Parathyroid adenoma (tissue), 2 donors: ENCODE measurements around the gene PRMT6.
"Not testable (repeated sequence)": the region's sequence is repeated elsewhere in the genome, so short reads cannot be mapped to it uniquely, and the experiment has no call there.

Experiments used
- H2AFZ ChIP-seq: fragments of 300-600 bp; sonication (generic); one replicate; pipeline ENCODE4 v1.7.0; 2017; ENCODE audit warnings: antibody characterized with exemption, mild to moderate bottlenecking
- H3K27ac ChIP-seq: fragments of 300-600 bp; sonication (generic); one replicate; pipeline ENCODE4 v1.7.0; 2017
- H3K27me3 ChIP-seq: fragments of 300-600 bp; sonication (generic); one replicate; pipeline ENCODE4 v1.7.0; 2017; ENCODE audit warnings: low read length; ENCODE audit not compliant: control insufficient read depth, insufficient read depth
- H3K36me3 ChIP-seq: fragments of 300-600 bp; sonication (generic); one replicate; pipeline ENCODE4 v1.7.0; 2017; ENCODE audit warnings: low read length; ENCODE audit not compliant: control insufficient read depth, insufficient read depth
- H3K4me1 ChIP-seq: fragments of 300-600 bp; sonication (generic); one replicate; pipeline ENCODE4 v1.7.0; 2017; ENCODE audit warnings: control low read depth
- H3K4me2 ChIP-seq: fragments of 300-600 bp; sonication (generic); one replicate; pipeline ENCODE4 v1.7.0; 2017; ENCODE audit warnings: low read length
- H3K4me3 ChIP-seq: fragments of 300-600 bp; sonication (generic); one replicate; pipeline ENCODE4 v1.7.0; 2017; ENCODE audit warnings: low read depth, low read length
- H3K79me2 ChIP-seq: fragments of 300-600 bp; sonication (generic); one replicate; pipeline ENCODE4 v1.7.0; 2017; ENCODE audit warnings: control low read depth
- H3K9ac ChIP-seq: fragments of 300-600 bp; sonication (generic); one replicate; pipeline ENCODE4 v1.7.0; 2017; ENCODE audit warnings: mild to moderate bottlenecking
- H3K9me3 ChIP-seq: fragments of 300-600 bp; sonication (generic); one replicate; pipeline ENCODE4 v1.7.0; 2017; ENCODE audit warnings: low read length; ENCODE audit not compliant: control insufficient read depth
- CTCF ChIP-seq: fragments of 300-600 bp; sonication (generic); IDR thresholded peaks from one replicate; pipeline ENCODE4 v1.7.0; 2017; ENCODE audit warnings: antibody characterized with exemption, mild to moderate bottlenecking
- donor health status: primary hyperparathyroidism.

The PRMT6 gene

GRCh38 chr1:107018445-107018844 is 38.0 kb upstream of the PRMT6 start:
- no peak overlapping the region for H3K27ac ChIP-seq
- no peak overlapping the region for H2AFZ ChIP-seq
- H3K9me3 ChIP-seq, result no peaks in the 10 kb centered on the region
- no peak overlapping the region for H3K4me2 ChIP-seq
- H3K79me2 ChIP-seq, result no peaks in the 10 kb centered on the region
- H3K9ac ChIP-seq, result no peak overlapping the region
- no peaks in the 10 kb centered on the region for H3K4me1 ChIP-seq
- TF ChIP-seq CTCF, result no peak
- H3K4me3 ChIP-seq, result no peak overlapping the region
- no peaks in the 10 kb centered on the region for H3K36me3 ChIP-seq
- no peaks in the 10 kb centered on the region for H3K27me3 ChIP-seq

- Histone ChIP-seq H3K79me2 (no peaks in the 10 kb centered on the region), H2AFZ (no peak overlapping the region), H3K9ac (no peak overlapping the region), H3K4me1 (no peaks in the 10 kb centered on the region), H3K27ac (no peak overlapping the region), H3K27me3 (no peaks in the 10 kb centered on the region), H3K9me3 (no peaks in the 10 kb centered on the region), H3K4me2 (no peak overlapping the region), H3K36me3 (no peaks in the 10 kb centered on the region), H3K4me3 (no peak overlapping the region)
- TF ChIP-seq CTCF, result no peak
These were observed 37.3 kb upstream of the PRMT6 start for GRCh38 chr1:107019166-107019565.

- H2AFZ ChIP-seq, H3K9me3 ChIP-seq, H3K9ac ChIP-seq, H3K36me3 ChIP-seq, H3K4me3 ChIP-seq, H3K27ac ChIP-seq, H3K79me2 ChIP-seq, H3K4me1 ChIP-seq, H3K4me2 ChIP-seq, H3K27me3 ChIP-seq: not testable (repeated sequence)
These were observed 17.6 kb upstream of the PRMT6 start for GRCh38 chr1:107038874-107039273.

- H3K4me2 ChIP-seq, H2AFZ ChIP-seq, H3K9me3 ChIP-seq, H3K4me3 ChIP-seq, H3K9ac ChIP-seq, H3K4me1 ChIP-seq, H3K27ac ChIP-seq, H3K79me2 ChIP-seq, H3K27me3 ChIP-seq, H3K36me3 ChIP-seq: not testable (repeated sequence)
These were observed 11.9 kb upstream of the PRMT6 start for GRCh38 chr1:107044310-107045220.

GRCh38 chr1:107047602-107048001 is 8.9 kb upstream of the PRMT6 start:
- no peaks in the 10 kb centered on the region for H3K27me3 ChIP-seq
- H3K27ac ChIP-seq, result no peak overlapping the region
- no peaks in the 10 kb centered on the region for H3K4me1 ChIP-seq
- H3K4me3 ChIP-seq, result no peak overlapping the region
- H3K79me2 ChIP-seq, result no peaks in the 10 kb centered on the region
- H2AFZ ChIP-seq, result no peak overlapping the region
- no peaks in the 10 kb centered on the region for H3K9me3 ChIP-seq
- no peaks in the 10 kb centered on the region for H3K36me3 ChIP-seq
- H3K4me2 ChIP-seq, result no peak overlapping the region
- H3K9ac ChIP-seq, result no peak overlapping the region
- TF ChIP-seq CTCF, result no peak
